K562 treated with DMSO at 1 percent for 24 hours (cell line): ENCODE measurements around the gene PDCD4. TPM values are rescaled to one million over a fixed set of nuclear protein-coding genes. Genes with fewer than 3 reads are reported as not detected.

ENCODE experiments used
- total RNA-seq: library from RNA; unstranded; fragments of 300-600 nt; gene quantifications from 2 replicates; pipeline ENCODE4 v1.2.3, GENCODE V29; 2022; ENCODE audit warnings: low read depth; ENCODE audit not compliant: insufficient read depth

The PDCD4 gene
- 38.7 and 39.8 TPM in 2 replicates for total RNA-seq

GRCh38 chr10:110871298-110872084 lies at the start of gene PDCD4:
PDCD4 (plus strand) TSS chr10:110871928; CDS start chr10:110876028, 4,100 bp downstream.

GRCh38 chr10:110918643-110919348 lies 47.1 kb downstream of the PDCD4 start, which contains the start of gene BBIP1:
BBIP1 (minus strand) TSS chr10:110919180; CDS start chr10:110918157, 1,023 bp downstream.

GRCh38 chr10:110919349-110919931 lies 47.7 kb downstream of the PDCD4 start, which contains the start of gene SHOC2:
SHOC2 (plus strand) TSS chr10:110919604; CDS start chr10:110964359, 44,755 bp downstream.

Other genes with a start within 250 kb of the PDCD4 start
- gene RBM20, start 227.6 kb upstream of the PDCD4 start, total RNA-seq, result 2.2 and 4.6 TPM in 2 replicates
- gene BBIP1, start 47.3 kb downstream of the PDCD4 start, total RNA-seq, result 11.0 and 11.2 TPM in 2 replicates
- gene SHOC2, start 47.7 kb downstream of the PDCD4 start, total RNA-seq, result 7.6 and 10.8 TPM in 2 replicates
- gene ADRA2A, start 205.1 kb downstream of the PDCD4 start, total RNA-seq, result not detected in 2 replicates